HEK293 (cell line): Measurements from ENCODE around the gene DDR2.

Source experiments
- CTCF ChIA-PET: fragments of 350-600 bp; formaldehyde crosslinking; extraction: SDS; loops from one replicate; lab custom pipeline; 2021; ENCODE audit warnings: antibody characterized with exemption; lab: Yijun Ruan, JAX
- POLR2A ChIA-PET: fragments of 300-600 bp; formaldehyde crosslinking; extraction: SDS; loops from one replicate; lab custom pipeline; 2020; ENCODE audit warnings: antibody characterized with exemption, inconsistent platforms; lab: Yijun Ruan, JAX
- H3K27ac ChIP-seq: fragments of 200-500 bp; sonication (Bioruptor generic); 2 replicates; pipeline ENCODE4 v1.5.1; 2014; ENCODE audit warnings: low read depth, low read length, control low read depth, inconsistent platforms; ENCODE audit errors: extremely low read depth
- H3K36me3 ChIP-seq, 2 experiments: fragments of 200-500 bp in 1 of 2; sonication (Bioruptor generic) in 1 of 2; 1 replicate in 1 of 2; 2 replicates in 1 of 2; pipeline ENCODE4 v1.5.1; 2014 to 2017; ENCODE audit warnings: inconsistent platforms in 2 of 2, low read length in 2 of 2; ENCODE audit not compliant: control insufficient read depth in 2 of 2, insufficient read depth in 1 of 2
- H3K4me1 ChIP-seq: fragments of 200-500 bp; sonication (Bioruptor generic); 2 replicates; pipeline ENCODE4 v1.5.1; 2014; ENCODE audit warnings: mild to moderate bottlenecking, low read length, inconsistent platforms; ENCODE audit not compliant: control insufficient read depth, insufficient read depth
- H3K4me3 ChIP-seq: 2 replicates; pipeline ENCODE4 v1.5.1; 2011; ENCODE audit warnings: low read depth, mild to moderate bottlenecking, control low read depth, low read length, moderate library complexity
- H3K9me3 ChIP-seq: fragments of 200-500 bp; sonication (Bioruptor generic); 2 replicates; pipeline ENCODE4 v1.5.1; 2014; ENCODE audit warnings: low read depth, low read length, inconsistent platforms; ENCODE audit not compliant: control insufficient read depth, insufficient read depth
- SCRT2 ChIP-seq: fragments of 450-650 bp; formaldehyde crosslinking; IDR thresholded peaks from 2 replicates; pipeline ENCODE4 v1.5.1; 2016; ENCODE audit warnings: missing biosample characterization, missing genetic modification characterization
- SP2 ChIP-seq: fragments of 450-650 bp; formaldehyde crosslinking; IDR thresholded peaks from 2 replicates; pipeline ENCODE4 v1.5.1; 2016; ENCODE audit warnings: missing biosample characterization, missing genetic modification characterization
- ZBTB26 ChIP-seq: fragments of 450-650 bp; formaldehyde crosslinking; optimal IDR thresholded peaks from 2 replicates; pipeline ENCODE3; 2016; ENCODE audit warnings: missing biosample characterization, mild to moderate bottlenecking, missing genetic modification characterization
- ZBTB6 ChIP-seq: fragments of 450-650 bp; formaldehyde crosslinking; IDR thresholded peaks from 2 replicates; pipeline ENCODE4 v1.5.1; 2017; ENCODE audit warnings: missing biosample characterization, missing genetic modification characterization
- ZFP41 ChIP-seq: fragments of 450-650 bp; formaldehyde crosslinking; IDR thresholded peaks from 2 replicates; pipeline ENCODE4 v1.5.1; 2016; ENCODE audit warnings: missing biosample characterization, missing genetic modification characterization, borderline replicate concordance
- ZFP69B ChIP-seq: fragments of 450-650 bp; formaldehyde crosslinking; IDR thresholded peaks from 2 replicates; pipeline ENCODE4 v1.5.1; 2016; ENCODE audit warnings: missing biosample characterization, missing genetic modification characterization
- ZIC2 ChIP-seq: fragments of 450-650 bp; formaldehyde crosslinking; IDR thresholded peaks from 2 replicates; pipeline ENCODE4 v1.5.1; 2016; ENCODE audit warnings: missing biosample characterization, missing genetic modification characterization
- ZNF133 ChIP-seq: fragments of 450-650 bp; formaldehyde crosslinking; IDR thresholded peaks from 2 replicates; pipeline ENCODE4 v1.5.1; 2016; ENCODE audit warnings: missing biosample characterization, missing genetic modification characterization
- ZNF239 ChIP-seq: fragments of 450-650 bp; formaldehyde crosslinking; IDR thresholded peaks from 2 replicates; pipeline ENCODE4 v1.5.1; 2016; ENCODE audit warnings: missing biosample characterization, missing genetic modification characterization
- ZNF280C ChIP-seq: fragments of 450-650 bp; formaldehyde crosslinking; IDR thresholded peaks from 2 replicates; pipeline ENCODE4 v1.5.1; 2016; ENCODE audit warnings: missing biosample characterization, missing genetic modification characterization
- ZNF324 ChIP-seq: fragments of 450-650 bp; formaldehyde crosslinking; IDR thresholded peaks from 2 replicates; pipeline ENCODE4 v1.5.1; 2016; ENCODE audit warnings: missing biosample characterization, missing genetic modification characterization
- ZNF335 ChIP-seq: fragments of 450-650 bp; formaldehyde crosslinking; conservative IDR thresholded peaks from 2 replicates; pipeline ENCODE4 v1.5.1; 2016; ENCODE audit warnings: missing biosample characterization, missing genetic modification characterization
- ZNF366 ChIP-seq: fragments of 450-650 bp; formaldehyde crosslinking; conservative IDR thresholded peaks from 2 replicates; pipeline ENCODE4 v1.5.1; 2016; ENCODE audit warnings: missing biosample characterization, missing genetic modification characterization
- ZNF416 ChIP-seq: fragments of 450-650 bp; formaldehyde crosslinking; IDR thresholded peaks from 2 replicates; pipeline ENCODE4 v1.5.1; 2016; ENCODE audit warnings: missing biosample characterization, missing genetic modification characterization
- ZNF48 ChIP-seq: fragments of 450-650 bp; formaldehyde crosslinking; IDR thresholded peaks from 2 replicates; pipeline ENCODE4 v1.5.1; 2016; ENCODE audit warnings: missing biosample characterization, missing genetic modification characterization
- ZNF501 ChIP-seq: fragments of 450-650 bp; formaldehyde crosslinking; IDR thresholded peaks from 2 replicates; pipeline ENCODE4 v1.5.1; 2016; ENCODE audit warnings: missing biosample characterization, missing genetic modification characterization
- ZNF560 ChIP-seq: fragments of 450-650 bp; formaldehyde crosslinking; IDR thresholded peaks from 2 replicates; pipeline ENCODE4 v1.5.1; 2017; ENCODE audit warnings: missing biosample characterization, missing genetic modification characterization, borderline replicate concordance
- ZNF571 ChIP-seq: fragments of 450-650 bp; formaldehyde crosslinking; IDR thresholded peaks from 2 replicates; pipeline ENCODE4 v1.5.0; 2017; ENCODE audit warnings: missing biosample characterization, missing genetic modification characterization
- ZNF658 ChIP-seq: fragments of 450-650 bp; formaldehyde crosslinking; IDR thresholded peaks from 2 replicates; pipeline ENCODE4; 2016; ENCODE audit warnings: missing biosample characterization, missing genetic modification characterization
- ZNF664 ChIP-seq: fragments of 450-650 bp; formaldehyde crosslinking; IDR thresholded peaks from 2 replicates; pipeline ENCODE4 v1.5.1; 2016; ENCODE audit warnings: missing biosample characterization, missing genetic modification characterization

Gene DDR2

GRCh38 chr1:162822391-162823200, 190.3 kb downstream of the DDR2 start (continued):
- peak; percentile 23 for TF ChIP-seq ZBTB26 (tag by site-specific recombination)

- TF ChIP-seq ZNF501 (tag by site-specific recombination) (no peak), ZNF335 (0 out of 2 replicates have a peak, but pooled peaks have one; percentile 53), ZNF133 (no peak), SCRT2 (tag by site-specific recombination) (peak; percentile 7), ZFP41 (tag by site-specific recombination) (no peak), ZNF324 (tag by site-specific recombination) (no peak)
- H3K9me3 ChIP-seq = no peaks in the 10 kb centered on the region
- H3K27ac ChIP-seq = no peak overlapping the region
- ChIA-PET CTCF (interaction anchor here (0.7 to 1.5 kb wide), 4 partner anchors 14 to 767 kb away, joined by 3 to 6 read pairs (median 4); no protein-coding TSS in a partner anchor), POLR2A (interaction anchor here (0.7 kb wide), 1 partner anchor 490 kb away, joined by 3 read pairs; no protein-coding TSS in a partner anchor)
- no peaks in the 10 kb centered on the region for H3K36me3 ChIP-seq
- no peak overlapping the region for H3K4me3 ChIP-seq
- peaks cover 4% of the 10 kb centered on the region; the same call in 1 of the 2 replicates for H3K4me1 ChIP-seq
These were observed 191.0 kb downstream of the DDR2 start for GRCh38 chr1:162823231-162823630.

GRCh38 chr1:162823771-162824525, 191.7 kb downstream of the DDR2 start:
- CTCF ChIA-PET = interaction anchor here (0.7 to 1.5 kb wide), 5 partner anchors 13 to 456 kb away, joined by 3 to 6 read pairs (median 3); no protein-coding TSS in a partner anchor
- H3K27ac ChIP-seq = no peak overlapping the region
- POLR2A ChIA-PET = no interaction called here

GRCh38 chr1:162829268-162829667, 197.0 kb downstream of the DDR2 start:
- no peak overlapping the region for H3K27ac ChIP-seq
- TF ChIP-seq ZNF658 (no peak), ZNF366 (tag by site-specific recombination) (peak; percentile 96)
- POLR2A ChIA-PET = no interaction called here
- H3K36me3 ChIP-seq = no peaks in the 10 kb centered on the region
- CTCF ChIA-PET = no interaction called here
- H3K9me3 ChIP-seq = no peaks in the 10 kb centered on the region
- H3K4me3 ChIP-seq = no peak overlapping the region
- no peaks in the 10 kb centered on the region for H3K4me1 ChIP-seq

More at GRCh38 chr1:162823771-162824525, 191.7 kb downstream of the DDR2 start:
- TF ChIP-seq ZNF366 (tag by site-specific recombination) (peak; percentile 10; the same call in 1 of the 2 replicates), ZNF571 (tag by site-specific recombination) (no peak), ZBTB6 (tag by site-specific recombination) (0 out of 2 replicates have a peak, but pooled peaks have one; percentile 42)
- Histone ChIP-seq H3K4me1 (peaks cover 4% of the 10 kb centered on the region; the same call in 1 of the 2 replicates), H3K9me3 (no peaks in the 10 kb centered on the region), H3K36me3 (no peaks in the 10 kb centered on the region), H3K4me3 (no peak overlapping the region)

- POLR2A ChIA-PET = no interaction called here
- TF ChIP-seq ZNF280C (tag by site-specific recombination) (no peak), ZNF416 (no peak), ZFP69B (no peak), ZIC2 (tag by site-specific recombination) (no peak), ZNF48 (tag by site-specific recombination) (no peak), ZNF239 (tag by site-specific recombination) (no peak), ZNF560 (tag by site-specific recombination) (no peak), ZFP41 (tag by site-specific recombination) (no peak), ZNF664 (tag by site-specific recombination) (no peak), SP2 (tag by site-specific recombination) (no peak)
These were observed 200.2 kb downstream of the DDR2 start for GRCh38 chr1:162832470-162832869.

More at GRCh38 chr1:162832470-162832869, 200.2 kb downstream of the DDR2 start:
- H3K4me3 ChIP-seq = no peak overlapping the region
- H3K27ac ChIP-seq = no peak overlapping the region
- no peaks in the 10 kb centered on the region for H3K4me1 ChIP-seq
- CTCF ChIA-PET = interaction anchor here (0.6 to 1.7 kb wide), 3 partner anchors 14 to 483 kb away, joined by 3 to 5 read pairs (median 4); no protein-coding TSS in a partner anchor
- H3K36me3 ChIP-seq = no peaks in the 10 kb centered on the region
- no peaks in the 10 kb centered on the region for H3K9me3 ChIP-seq
